NCI-H146 treated with DMSO at 0.1 percent for 48 hours (cell line): ENCODE results near the gene SLC38A10.

Source experiments
- DNase-seq: peaks from one replicate; lab custom pipeline; 2025; ENCODE audit not compliant: unreplicated experiment; lab: John Stamatoyannopoulos, UW

The SLC38A10 gene

GRCh38 chr17:81210868-81211267 is 84.2 kb downstream of the SLC38A10 start:
- DNase-seq, result no peak

- no peak for DNase-seq
These were observed 84.6 kb downstream of the SLC38A10 start for GRCh38 chr17:81210466-81210865.

DNA sequence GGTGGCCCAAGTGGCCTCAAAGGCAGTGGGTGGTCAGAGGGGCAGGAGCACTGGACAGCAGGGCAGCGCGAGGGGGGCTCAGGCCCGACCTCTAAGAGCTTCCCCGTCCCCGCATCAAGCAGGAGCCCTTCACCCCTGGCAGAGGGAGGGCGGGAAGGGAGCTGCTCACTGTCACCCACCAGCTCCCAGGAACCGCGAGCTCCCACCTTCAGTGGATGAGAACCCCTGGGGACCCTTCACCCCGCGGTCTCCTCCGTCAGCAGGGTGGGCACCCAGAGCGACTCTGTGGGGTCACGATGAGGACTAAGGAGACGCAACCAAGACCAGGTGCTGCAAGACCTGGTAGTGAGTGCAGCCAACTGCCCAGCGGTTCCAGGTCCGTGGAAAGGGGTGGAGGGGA is 86.0 kb downstream of the SLC38A10 start:
- no peak for DNase-seq

DNA sequence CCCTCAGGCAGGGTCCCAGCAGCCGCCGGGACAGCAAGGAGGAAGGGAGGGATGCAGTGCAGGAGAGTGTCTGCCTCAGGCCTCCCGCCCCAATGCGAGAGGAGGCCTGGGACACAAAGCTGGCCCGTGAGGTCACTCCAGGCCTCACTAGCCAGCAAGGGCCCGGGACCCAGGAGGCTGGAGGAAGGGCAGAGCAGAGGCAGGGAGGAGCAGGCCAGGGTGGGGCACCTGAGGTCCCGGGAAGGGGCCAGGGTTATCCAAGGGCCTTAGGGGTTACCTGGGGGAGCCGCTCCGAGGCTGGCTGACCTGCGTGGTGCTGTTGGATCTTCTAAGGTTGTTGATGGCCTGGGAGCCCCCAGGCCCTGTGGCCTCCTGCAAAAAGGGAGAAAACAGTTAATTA is 86.5 kb downstream of the SLC38A10 start:
- no peak for DNase-seq

GRCh38 chr17:81207610-81208581 is 87.2 kb downstream of the SLC38A10 start:
- no peak for DNase-seq

DNA sequence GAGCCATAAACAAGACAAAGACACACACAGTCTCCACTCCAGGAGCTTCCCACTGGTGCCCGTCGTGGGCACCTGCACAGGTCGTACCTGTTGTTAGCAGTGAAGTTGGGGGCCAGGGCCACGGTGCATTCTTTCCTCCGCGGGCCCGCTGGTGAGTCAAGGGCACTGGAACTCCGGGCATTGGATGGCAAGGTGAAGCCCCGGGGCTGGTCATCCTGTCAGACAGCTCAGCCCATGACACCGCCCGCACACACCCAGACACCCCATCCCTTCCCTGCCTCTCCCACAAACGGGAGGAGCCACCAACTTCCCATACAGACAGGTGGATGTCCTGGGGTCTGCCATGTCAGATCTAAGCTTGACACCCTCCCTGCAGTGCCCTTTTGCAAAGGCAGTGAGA is 88.5 kb downstream of the SLC38A10 start:
- DNase-seq, result no peak

DNA sequence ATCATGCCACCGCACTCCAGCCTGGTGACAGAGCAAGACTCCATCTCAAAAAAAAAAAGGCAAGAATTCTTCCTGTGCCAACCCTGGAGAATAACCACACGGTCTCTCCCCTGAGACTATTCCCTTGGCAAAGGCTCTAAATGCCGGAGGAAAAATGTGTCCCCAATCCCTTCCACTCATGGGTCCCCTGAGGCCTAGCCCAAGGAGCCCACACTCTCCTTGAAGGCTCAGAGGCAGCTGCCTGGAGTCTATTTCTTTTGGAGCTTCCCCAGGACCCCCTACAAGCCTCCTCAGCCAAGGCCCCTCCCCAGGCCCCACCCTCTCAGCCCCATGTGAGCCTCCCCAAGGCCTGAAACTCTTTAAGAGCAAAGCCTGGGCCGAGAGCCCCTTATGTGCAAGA is 88.9 kb downstream of the SLC38A10 start:
- no peak for DNase-seq

DNA sequence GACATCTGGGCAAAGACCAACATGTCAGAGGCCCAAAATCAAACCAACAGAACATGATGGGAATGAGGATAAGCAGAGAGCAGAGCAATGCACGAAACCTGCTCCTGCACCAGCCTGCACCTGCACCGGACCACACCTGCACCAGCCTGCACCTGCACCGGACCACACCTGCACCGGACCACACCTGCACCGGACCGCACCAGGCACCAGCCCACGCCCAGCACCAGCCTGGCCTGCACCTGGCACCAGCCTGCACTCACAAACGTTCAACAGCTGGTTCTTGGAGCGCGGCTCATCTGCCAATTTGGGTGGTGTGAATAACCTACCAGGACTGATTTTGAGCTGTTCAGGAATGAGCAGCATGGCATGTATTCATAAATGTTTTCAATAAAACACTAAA is 90.5 kb downstream of the SLC38A10 start:
- no peak for DNase-seq

- no peak for DNase-seq
These were observed 92.0 kb downstream of the SLC38A10 start for GRCh38 chr17:81203136-81203535.

DNA sequence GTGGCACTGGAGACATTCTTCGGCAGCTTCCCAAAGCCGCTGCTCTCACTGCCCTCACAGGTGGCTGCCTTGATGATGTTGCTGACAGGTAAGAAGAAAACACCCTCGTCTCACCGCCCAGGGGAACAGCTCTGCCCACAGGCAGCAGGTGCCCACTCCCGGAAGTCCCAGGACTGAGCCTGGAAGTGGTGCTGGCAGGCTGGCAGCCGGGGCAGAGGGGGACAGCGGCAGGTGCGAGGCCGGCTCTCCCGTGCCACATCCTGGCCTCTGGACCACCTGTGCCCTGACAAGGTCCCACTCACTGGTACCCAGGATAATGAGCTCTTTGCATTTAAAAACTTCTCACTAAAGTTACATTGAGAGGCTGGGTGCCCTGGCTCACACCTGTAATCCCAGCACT is 92.8 kb downstream of the SLC38A10 start:
- DNase-seq, result no peak

- peak; percentile 2 for DNase-seq
These were observed 94.2 kb downstream of the SLC38A10 start for GRCh38 chr17:81200695-81201580.

DNA sequence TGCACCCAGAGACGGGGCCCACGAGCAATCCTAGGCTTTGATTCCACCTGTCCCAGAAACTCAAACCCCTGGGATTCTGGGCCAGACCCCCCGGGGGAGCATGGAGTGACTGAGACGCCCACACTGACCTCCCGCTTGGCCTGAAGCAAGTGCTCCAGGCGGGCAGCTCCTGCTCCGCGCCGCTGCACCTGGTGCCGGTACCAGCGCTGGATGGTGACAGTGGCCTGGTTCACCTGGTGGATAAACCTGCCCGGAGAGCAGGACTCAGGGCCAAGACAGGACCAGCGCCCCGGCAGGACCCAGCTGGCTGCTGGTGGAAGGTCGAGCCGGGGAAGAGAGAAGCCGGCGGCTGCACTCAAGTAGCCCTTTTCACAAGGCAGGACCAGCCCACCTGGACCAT is 94.9 kb downstream of the SLC38A10 start:
- no peak for DNase-seq

GRCh38 chr17:81199482-81199830 is 95.7 kb downstream of the SLC38A10 start:
- DNase-seq, result no peak

- no peak for DNase-seq
These were observed 96.2 kb downstream of the SLC38A10 start for GRCh38 chr17:81198826-81199481.

DNA sequence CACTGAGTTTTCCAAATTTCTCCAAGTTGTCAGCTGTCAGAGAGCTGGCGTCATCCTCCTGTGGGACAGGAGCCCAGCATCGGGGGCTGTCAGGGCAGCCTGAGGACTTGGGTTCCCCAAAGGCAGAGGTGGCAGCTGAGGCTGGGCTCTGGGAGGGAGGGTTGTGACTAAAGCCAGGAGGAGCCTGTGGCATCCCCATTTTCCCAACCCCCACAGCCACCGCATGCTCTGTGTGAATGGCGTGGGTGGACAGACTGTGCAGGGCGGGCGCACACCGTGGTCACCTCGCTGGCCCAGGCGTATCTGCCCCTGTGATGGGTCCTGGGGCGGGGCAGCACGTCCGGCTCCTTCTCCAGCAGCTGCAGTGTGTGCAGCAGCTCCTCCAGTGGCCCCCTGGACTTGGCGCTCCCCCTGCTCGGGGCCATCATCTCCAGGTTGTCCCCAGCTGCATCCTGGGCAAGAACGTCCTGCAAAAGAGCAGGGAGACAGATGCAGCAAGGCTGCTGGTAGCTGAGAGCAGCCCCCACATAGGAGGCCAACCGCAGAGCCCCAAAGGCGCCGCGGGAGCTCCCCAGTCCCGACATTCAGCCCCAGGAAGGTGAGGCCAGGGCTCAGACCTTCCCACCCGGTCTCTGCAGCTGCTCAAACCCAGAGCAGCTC is 97.1 kb downstream of the SLC38A10 start:
- no peak for DNase-seq

DNA sequence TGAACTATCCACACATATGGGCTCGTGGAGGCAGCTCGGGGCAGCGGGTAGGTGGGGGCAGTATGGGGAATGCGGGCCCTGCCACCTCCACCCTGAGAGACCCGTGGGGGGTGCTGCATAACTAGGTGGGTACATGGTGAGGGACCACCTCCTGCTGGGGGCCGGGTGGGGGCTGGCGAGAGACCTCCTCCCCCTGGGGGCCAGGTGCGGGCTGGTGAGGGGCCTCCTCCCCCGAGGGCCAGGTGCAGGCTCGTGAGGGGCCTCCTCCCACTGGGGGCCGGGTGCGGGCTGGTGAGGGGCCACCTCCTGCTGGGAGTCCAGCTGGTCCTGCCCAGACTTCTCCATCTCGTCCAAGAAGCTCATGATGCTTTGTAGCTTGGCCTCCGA is 97.7 kb downstream of the SLC38A10 start:
- no peak for DNase-seq

- DNase-seq, result no peak
These were observed 98.3 kb downstream of the SLC38A10 start for GRCh38 chr17:81196505-81197408.

GRCh38 chr17:81195941-81196495 is 99.1 kb downstream of the SLC38A10 start:
- no peak for DNase-seq
